Colonic mucosa (tissue), 4 donors: ENCODE results near the gene STAT2. TPM values are rescaled to one million over a fixed set of nuclear protein-coding genes. Genes with fewer than 3 reads are reported as not detected.
"Not testable (repeated sequence)": the region's sequence is repeated elsewhere in the genome, so short reads cannot be mapped to it uniquely, and the experiment has no call there.

ENCODE experiments used
- DNase-seq: peaks from one replicate; pipeline ENCODE4 v3.0.0-alpha.2; 2020
- H3K27ac ChIP-seq: fragments of 200-600 bp; one replicate; pipeline ENCODE4 v1.8.0; 2021
- H3K27me3 ChIP-seq: fragments of 200-600 bp; one replicate; pipeline ENCODE4 v1.8.0; 2021
- H3K36me3 ChIP-seq: fragments of 200-600 bp; one replicate; pipeline ENCODE4 v1.8.0; 2021
- H3K4me1 ChIP-seq: fragments of 200-600 bp; one replicate; pipeline ENCODE4 v1.8.0; 2021; ENCODE audit warnings: mild to moderate bottlenecking
- H3K4me3 ChIP-seq: fragments of 200-600 bp; one replicate; pipeline ENCODE4 v1.8.0; 2021
- H3K9ac ChIP-seq, 2 donors: one replicate each; pipeline ENCODE4 v1.7.0; 2013; ENCODE audit warnings: control low read depth in 2 of 2, low read depth in 2 of 2, low read length in 2 of 2
- H3K9me3 ChIP-seq: fragments of 200-600 bp; one replicate; pipeline ENCODE4 v1.8.0; 2021
- CTCF ChIP-seq: fragments of 200-600 bp; IDR thresholded peaks from one replicate; pipeline ENCODE4 v1.8.0; 2022; ENCODE audit warnings: antibody characterized with exemption, mild to moderate bottlenecking
- intact Hi-C: fragments of 100-400 bp; cut with DNase I; formaldehyde crosslinking; loops from one replicate; pipeline ENCODE4 v1.14.1; 2022
- total RNA-seq, 2 donors: library from RNA; stranded (reverse); fragmentation: NEBNext Ultra II Directional in 1 of 2; extraction: Animal tissue kit (Norgen Biotek cat#: 25700) in 1 of 2; gene quantifications; one replicate each; pipeline ENCODE4 v1.2.1, GENCODE V29; 2021
- donor health status: healthy.
- donor health status: DM: no; HTN: no; CAD: no.
- donor health status: DM: no; HTN: no; CAD: no.

Gene STAT2
- total RNA-seq, 2 donors from 2014 or later = 62.6 to 63.2 TPM

DNA sequence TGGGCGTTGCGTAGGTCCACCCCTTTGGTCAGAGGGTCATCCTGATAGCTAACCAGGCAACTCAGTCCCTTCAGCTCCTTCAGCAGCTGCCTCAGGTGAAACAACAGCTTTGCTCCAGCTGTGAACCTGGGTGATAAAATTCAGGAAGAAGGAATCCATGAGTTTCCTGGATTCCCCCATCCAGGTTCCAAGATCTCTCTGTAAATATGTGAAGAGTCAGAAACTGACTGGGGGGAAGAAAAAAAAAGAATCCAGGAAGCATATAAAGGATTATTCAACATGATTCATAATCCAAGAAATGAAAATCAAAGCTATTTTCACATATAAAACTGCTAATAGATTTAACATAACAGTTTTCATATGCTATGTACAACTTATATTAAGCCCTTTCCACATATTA lies 8.6 kb downstream of the STAT2 start:
- no peak for TF ChIP-seq CTCF
- Histone ChIP-seq H3K4me3 (no peak overlapping the region), H3K36me3 (peaks cover 40% of the 10 kb centered on the region), H3K27ac (no peak overlapping the region), H3K4me1 (no peaks in the 10 kb centered on the region), H3K9me3 (no peaks in the 10 kb centered on the region), H3K27me3 (no peaks in the 10 kb centered on the region), H3K9ac (no peak overlapping the region)
- no peak for DNase-seq
- intact Hi-C loops = no loop called here

- H3K36me3 ChIP-seq = peaks cover 34% of the 10 kb centered on the region
- H3K9me3 ChIP-seq = no peaks in the 10 kb centered on the region
- H3K9ac ChIP-seq = no peak overlapping the region
- no peak overlapping the region for H3K27ac ChIP-seq
- no peaks in the 10 kb centered on the region for H3K4me1 ChIP-seq
- no peak for TF ChIP-seq CTCF
- H3K4me3 ChIP-seq = no peak overlapping the region
- intact Hi-C loops = no loop called here
- DNase-seq = no peak
- no peaks in the 10 kb centered on the region for H3K27me3 ChIP-seq
Observed at GRCh38 chr12:56350662-56351061, 9.2 kb downstream of the STAT2 start.

- no peaks in the 10 kb centered on the region for H3K9me3 ChIP-seq
- no peak for TF ChIP-seq CTCF
- H3K27ac ChIP-seq = no peak overlapping the region
- peaks cover 21% of the 10 kb centered on the region for H3K36me3 ChIP-seq
- H3K27me3 ChIP-seq = no peaks in the 10 kb centered on the region
- no peak overlapping the region for H3K4me3 ChIP-seq
- no peak overlapping the region for H3K9ac ChIP-seq
- no peaks in the 10 kb centered on the region for H3K4me1 ChIP-seq
- no peak for DNase-seq
- intact Hi-C loops = no loop called here
Observed at GRCh38 chr12:56348776-56349175, 11.1 kb downstream of the STAT2 start.

GRCh38 chr12:56347255-56347654 lies 12.7 kb downstream of the STAT2 start:
- H3K27ac ChIP-seq, H3K27me3 ChIP-seq, H3K4me3 ChIP-seq, H3K4me1 ChIP-seq, intact Hi-C loops, H3K9me3 ChIP-seq, H3K9ac ChIP-seq, DNase-seq: not testable (repeated sequence)
- H3K36me3 ChIP-seq = peaks cover 21% of the 10 kb centered on the region

DNA sequence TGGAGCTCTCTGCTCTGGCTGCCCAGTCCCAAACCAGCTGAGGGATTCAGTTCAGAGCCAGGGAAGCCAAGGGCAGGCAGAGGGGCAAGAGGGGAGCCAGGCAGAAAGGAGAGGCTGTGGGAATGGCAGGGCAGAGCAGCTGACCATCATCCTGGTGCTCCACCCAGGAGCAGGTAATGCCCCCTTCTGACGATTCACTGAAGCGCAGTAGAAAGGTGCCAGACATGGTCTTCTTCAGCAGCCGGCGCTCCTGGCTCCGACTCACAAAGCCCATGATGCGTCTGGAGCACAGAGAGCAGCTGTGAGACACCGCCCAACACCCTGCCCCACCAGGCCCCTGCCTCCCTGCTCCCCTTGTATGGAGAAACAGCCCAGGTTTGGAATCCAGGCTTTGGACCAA lies 13.2 kb downstream of the STAT2 start:
- intact Hi-C loops = no loop called here
- Histone ChIP-seq H3K4me3 (no peak overlapping the region), H3K36me3 (peaks cover 21% of the 10 kb centered on the region), H3K9ac (no peak overlapping the region), H3K4me1 (no peaks in the 10 kb centered on the region), H3K27me3 (no peaks in the 10 kb centered on the region), H3K9me3 (no peaks in the 10 kb centered on the region), H3K27ac (no peak overlapping the region)
- DNase-seq = no peak
- no peak for TF ChIP-seq CTCF

GRCh38 chr12:56342290-56342689 lies 17.6 kb downstream of the STAT2 start:
- H3K36me3 ChIP-seq, H3K4me3 ChIP-seq, H3K9me3 ChIP-seq, H3K27ac ChIP-seq, intact Hi-C loops, H3K27me3 ChIP-seq, DNase-seq, H3K4me1 ChIP-seq, H3K9ac ChIP-seq: not testable (repeated sequence)

DNA sequence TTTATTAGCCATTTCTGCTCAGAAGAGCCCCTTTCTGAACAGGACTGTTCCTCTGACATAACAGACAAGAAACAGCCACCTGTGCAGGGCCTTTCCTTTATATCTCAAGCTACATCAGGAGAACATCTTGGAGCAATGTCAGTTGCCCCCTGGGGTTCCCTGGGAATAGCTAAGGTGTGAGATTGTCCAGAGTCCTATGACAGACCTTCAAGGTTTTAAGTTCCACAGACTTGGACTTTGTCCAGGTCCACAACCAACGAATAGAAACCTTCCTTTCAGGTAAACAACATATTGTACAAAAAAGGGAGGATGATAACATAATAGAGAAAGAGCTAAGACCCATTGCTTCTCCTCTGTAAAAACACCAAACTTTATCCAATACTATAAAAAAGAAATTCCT lies 18.3 kb downstream of the STAT2 start:
- no peaks in the 10 kb centered on the region for H3K9me3 ChIP-seq
- H3K27me3 ChIP-seq = no peaks in the 10 kb centered on the region
- intact Hi-C loops = no loop called here
- H3K36me3 ChIP-seq = no peaks in the 10 kb centered on the region
- H3K4me3 ChIP-seq = no peak overlapping the region
- no peak overlapping the region for H3K27ac ChIP-seq
- TF ChIP-seq CTCF = no peak
- no peaks in the 10 kb centered on the region for H3K4me1 ChIP-seq
- no peak overlapping the region for H3K9ac ChIP-seq
- DNase-seq = no peak
